GM18498 (cell line): Measurements from ENCODE around the gene CYP26B1.

Experiments used
- ATAC-seq: cut with Tn5 transposase; IDR thresholded peaks from one replicate; pipeline ENCODE4 v1.9.1; 2021; ENCODE audit warnings: mild to moderate bottlenecking, moderate library complexity; ENCODE audit not compliant: unreplicated experiment

The CYP26B1 gene

GRCh38 chr2:72155737-72156136 lies 8.1 kb upstream of the CYP26B1 start:
- ATAC-seq, result no peak

GRCh38 chr2:72155151-72155550 lies 7.5 kb upstream of the CYP26B1 start:
- ATAC-seq, result no peak

DNA sequence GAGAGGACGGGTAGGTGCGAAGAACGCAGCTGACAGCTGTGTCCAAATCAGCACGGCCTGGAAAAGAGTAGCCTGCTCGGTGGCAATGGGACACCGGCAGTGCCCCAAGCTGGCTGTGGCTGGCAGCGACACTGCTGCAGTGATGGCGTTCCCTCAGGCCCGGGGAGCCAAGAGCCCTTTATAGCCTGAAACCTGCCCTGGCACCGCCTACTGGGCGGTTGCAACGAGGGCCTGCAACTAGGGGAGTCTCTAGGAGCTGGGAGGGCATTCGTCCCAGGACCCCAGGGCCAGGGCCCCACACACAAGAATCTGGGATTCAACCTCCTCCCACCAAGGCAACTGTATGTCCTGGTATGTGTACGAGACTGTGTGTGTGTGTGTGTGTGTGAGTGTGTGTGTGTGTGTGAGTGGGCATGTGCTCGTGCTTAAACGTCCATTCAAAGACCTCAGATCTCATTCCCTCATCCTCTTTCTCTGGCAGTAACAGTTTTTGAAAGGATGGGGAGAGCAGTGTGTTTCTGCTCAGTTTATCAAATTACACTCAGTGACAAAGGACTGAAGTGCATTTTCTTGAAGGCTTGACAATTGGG lies 6.8 kb upstream of the CYP26B1 start:
- no peak for ATAC-seq

GRCh38 chr2:72153924-72154323 lies 6.3 kb upstream of the CYP26B1 start:
- no peak for ATAC-seq

DNA sequence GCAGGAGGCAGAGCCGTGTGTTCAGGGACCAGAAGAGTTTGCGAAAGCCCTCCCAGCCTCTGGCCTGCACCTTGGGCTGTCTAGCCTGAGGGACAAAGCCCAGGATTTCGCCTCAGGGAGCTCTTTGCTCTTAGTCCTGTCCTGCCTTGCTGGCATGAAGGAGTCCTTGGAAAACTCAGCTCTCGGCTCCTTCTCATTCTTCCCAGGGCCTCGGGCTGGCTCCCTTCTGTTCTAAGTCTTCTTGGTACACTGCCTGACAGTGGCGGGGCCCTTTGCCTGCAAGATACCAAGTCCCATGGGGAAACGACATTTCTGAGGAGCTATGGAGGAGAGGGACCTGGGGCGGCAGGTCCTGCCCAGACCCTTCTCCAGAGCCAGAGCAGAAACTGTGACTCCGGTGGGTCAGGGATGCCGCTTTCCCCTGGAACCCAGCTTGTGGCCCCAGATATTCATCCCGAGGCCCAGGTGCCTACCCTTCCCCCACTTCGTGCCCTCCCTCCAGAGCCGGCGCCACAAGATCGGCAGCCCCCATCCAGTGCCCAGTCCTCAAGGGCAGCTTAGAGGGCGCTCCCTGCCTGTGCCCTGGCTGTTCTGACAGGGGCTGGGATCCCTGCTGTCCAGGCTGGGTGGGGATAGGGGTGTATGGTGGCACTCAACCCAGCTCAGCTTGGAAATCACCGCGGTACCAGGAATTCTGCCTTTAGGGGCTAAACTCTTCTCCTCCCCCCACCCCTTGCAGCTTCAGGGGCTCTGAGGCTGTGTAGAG lies 5.5 kb upstream of the CYP26B1 start:
- no peak for ATAC-seq

DNA sequence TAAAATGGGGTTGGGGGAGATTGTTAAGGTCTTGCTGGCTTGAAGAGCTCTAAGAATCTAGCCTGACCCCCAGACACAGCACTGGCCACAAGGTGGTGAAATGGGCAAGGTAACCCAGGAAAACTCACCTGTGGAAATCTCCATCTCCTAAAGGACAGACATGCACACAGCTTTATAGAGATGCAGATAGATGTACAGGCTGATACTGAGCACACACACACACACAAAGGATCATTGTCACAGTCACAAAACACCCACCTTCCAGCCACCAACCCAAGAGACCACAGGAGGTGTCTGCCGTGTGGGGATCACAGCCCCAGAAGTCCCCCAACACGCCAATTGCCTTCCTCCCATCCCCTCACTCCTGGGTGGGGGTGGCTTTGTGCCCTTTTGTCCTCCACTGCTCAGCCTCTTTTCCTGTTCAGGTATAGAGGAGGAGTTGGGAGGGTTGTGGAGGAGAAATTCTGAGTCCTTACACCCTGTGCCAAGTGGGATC lies 3.2 kb upstream of the CYP26B1 start:
- ATAC-seq, result no peak

DNA sequence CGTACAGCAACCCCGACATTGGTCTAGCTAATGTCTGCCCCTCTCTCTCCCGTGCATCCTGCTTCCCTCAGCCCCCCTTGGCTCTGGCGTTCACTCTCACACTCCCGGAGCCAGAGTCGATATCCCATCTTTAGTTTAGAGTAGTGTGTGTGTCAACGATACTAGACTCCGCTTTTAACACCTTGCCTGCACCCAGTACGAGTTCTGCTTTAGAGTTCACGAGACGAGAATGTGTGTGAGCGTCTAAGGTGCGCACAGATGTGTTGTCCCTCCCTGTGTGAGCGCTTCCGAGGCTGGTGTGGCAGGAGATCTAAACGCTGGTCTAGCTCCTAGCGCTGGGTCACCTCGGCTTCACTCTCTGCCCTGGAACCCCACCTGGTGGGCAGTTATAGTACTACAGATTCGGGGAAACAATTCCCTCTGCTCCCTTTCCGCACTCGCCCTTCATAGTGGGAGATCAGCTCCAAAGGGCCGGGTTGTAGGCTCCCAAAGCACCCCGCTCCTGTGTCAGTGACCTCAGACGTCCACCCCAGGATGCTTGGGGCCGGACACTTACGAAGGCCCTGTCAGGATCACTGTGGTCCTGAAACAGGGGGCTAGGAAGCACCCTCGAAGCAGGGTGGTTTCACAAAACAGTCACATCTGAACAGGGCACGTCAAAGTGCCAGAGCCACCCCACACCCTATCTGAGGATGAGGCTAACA lies 2.6 kb upstream of the CYP26B1 start:
- peak; percentile 87 for ATAC-seq

DNA sequence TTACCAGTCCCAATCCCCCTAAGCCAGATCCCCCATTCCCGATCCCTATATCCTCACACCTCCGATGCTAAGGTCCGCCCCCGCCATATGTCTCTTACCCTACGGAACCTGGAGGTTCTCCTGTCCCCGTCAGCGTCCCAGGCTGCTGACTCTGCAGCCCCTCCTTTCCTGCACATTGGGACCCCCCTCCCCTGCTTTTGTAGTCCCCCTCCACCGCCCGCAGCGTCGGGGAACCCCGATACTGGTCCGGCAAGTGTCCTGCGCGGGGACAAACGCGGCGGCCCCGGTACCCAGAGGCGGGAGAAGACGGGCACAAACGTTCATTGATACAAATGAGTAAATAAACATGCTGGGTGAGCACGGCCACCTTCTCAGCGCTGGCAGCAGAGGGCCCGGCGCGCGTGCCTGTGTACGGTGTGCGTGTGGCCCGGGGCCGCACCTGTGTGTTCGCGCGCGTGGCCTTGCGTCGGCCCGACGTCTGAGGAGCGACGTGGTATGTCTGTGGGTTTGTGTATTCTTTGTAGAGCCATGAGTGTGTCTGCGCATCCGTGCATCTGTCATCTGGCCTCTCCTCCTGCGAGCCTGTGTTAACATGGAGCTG lies 2.0 kb upstream of the CYP26B1 start:
- ATAC-seq, result no peak

- ATAC-seq, result no peak
Observed at GRCh38 chr2:72148837-72149555, 1.3 kb upstream of the CYP26B1 start.

DNA sequence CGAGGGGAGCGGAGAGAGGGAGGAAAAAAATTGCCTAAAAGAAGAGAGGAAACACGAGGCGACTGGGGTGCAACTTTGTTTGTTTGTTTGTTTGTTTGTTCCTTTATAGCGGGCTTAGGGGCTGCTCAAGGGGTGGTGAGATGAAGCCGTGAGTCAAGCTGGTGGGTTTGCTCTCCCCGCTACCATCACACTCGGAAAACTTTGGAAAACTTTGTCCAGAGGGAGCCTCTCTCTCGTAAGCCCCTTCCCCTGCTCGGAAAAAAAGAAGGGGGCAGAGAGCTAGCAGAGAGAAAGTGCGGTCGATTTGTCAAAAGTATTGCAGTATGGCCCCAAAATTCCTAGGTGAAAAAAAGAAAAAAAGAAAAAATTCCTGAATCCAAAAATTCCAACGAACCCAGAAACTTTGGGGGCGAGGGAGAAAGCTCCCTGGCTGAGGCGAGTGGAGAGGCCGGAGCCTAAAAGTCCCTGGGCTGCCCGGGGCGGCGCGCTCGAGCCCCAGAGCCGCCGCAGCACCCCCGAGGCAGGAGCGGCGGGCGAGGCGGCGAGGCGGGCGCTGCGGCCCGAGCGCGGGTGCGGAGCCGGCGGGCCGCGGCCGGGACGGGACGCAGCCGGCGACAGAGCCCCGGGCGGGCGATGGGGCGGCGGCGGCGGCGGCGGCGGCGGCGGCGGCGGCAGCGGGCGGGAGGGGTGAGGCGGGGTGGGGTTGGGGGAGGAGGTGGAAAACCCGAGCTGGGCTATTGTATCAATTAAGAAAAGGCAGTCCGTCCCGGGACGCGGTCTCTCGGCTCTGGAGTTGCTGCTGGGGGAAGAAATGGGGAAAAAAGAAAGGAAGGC lies 558 bp upstream of the CYP26B1 start:
- ATAC-seq, result no peak

- no peak for ATAC-seq
Observed at GRCh38 chr2:72146347-72147302, 1.0 kb downstream of the CYP26B1 start.

GRCh38 chr2:72145658-72146329 lies 1.9 kb downstream of the CYP26B1 start:
- ATAC-seq, result no peak

GRCh38 chr2:72145289-72145657 lies 2.4 kb downstream of the CYP26B1 start:
- no peak for ATAC-seq

GRCh38 chr2:72144632-72145288 lies 2.9 kb downstream of the CYP26B1 start:
- ATAC-seq, result no peak

- no peak for ATAC-seq
Observed at GRCh38 chr2:72144274-72144631, 3.4 kb downstream of the CYP26B1 start.

GRCh38 chr2:72143441-72144273 lies 4.0 kb downstream of the CYP26B1 start:
- ATAC-seq, result no peak
